Activated naive CD8-positive, alpha-beta T cell treated with anti-CD3 and anti-CD28 coated beads, Interleukin-2, amount 50 U/mL, for 16 hours (primary cell): ENCODE measurements around the gene REXO4.
"Not testable (repeated sequence)": the region's sequence is repeated elsewhere in the genome, so short reads cannot be mapped to it uniquely, and the experiment has no call there.

Source experiments
- DNase-seq: peaks from one replicate; pipeline ENCODE4 v3.0.0-alpha.2; 2020; ENCODE audit warnings: low read depth, low spot score

The REXO4 gene

GRCh38 chr9:133389562-133389961, 28.2 kb downstream of the REXO4 start:
- no peak for DNase-seq

- DNase-seq = no peak
Measured at GRCh38 chr9:133389025-133389557, 28.7 kb downstream of the REXO4 start.

DNA sequence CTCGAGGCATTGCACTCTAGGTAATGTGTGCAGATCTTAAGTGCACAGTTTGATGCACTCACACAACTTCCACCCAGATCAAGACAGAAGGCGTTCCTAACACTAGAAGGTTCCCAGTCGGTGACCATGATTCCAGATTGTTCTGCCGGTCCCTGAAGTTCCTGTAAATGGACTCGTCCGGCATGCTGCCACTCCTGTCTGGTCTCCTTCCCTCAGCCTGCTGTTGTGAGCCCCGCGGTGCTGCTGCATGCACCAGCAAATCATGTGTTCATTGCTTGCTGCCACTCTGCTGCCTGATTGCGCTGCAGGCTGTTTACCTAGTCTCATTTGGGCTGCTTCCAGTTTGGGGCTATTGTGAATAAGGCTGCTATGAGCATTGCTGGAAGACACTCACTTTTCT, 30.1 kb downstream of the REXO4 start:
- DNase-seq = no peak

GRCh38 chr9:133386338-133386737, 31.5 kb downstream of the REXO4 start:
- DNase-seq = no peak

DNA sequence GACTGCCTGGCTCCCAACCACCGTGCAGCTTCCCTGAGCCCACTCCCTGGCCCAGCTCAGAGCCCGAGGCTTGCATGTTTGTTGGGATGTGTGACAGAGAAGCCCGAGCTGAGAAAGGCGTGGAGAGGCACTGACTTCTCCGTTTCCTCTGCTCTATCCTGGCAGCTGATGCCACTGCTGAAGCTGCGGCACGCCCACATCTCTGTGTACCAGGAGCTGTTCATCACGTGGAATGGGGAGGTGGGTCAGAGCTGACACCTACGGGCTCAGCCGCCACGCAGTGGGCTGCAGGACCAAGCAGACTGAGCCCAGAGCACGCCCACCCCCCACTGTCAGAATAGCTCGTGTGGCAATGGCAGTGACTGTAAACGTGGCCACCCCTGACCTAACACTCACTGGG, 32.4 kb downstream of the REXO4 start:
- no peak for DNase-seq

DNA sequence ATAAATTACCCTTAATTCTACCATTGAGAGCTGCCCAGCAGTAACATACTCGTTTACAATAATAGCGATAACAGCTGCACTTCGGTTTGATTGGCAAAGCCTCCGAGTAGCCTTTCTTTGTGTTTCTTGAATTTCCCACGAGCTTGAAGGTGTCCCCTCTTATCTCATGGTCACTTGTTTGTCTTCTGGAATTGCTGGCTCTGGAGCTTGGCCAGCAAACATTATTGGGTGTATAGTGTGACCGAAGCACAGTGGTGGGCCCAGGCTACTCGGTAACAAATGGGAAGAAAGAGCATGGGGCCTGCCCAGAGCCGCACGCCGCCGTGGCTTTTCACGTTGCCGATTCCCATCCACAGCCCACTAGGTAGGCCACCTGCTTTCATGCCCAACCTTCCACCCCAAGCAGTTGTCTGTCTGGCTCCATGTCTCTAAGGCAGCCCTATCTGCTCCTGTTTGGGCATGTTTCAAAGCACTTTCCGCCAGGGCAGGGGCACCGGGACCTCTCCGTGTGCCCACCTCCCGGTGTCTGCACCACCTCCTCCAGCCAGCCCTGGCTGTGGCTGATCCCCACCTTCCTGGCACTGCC, 33.0 kb downstream of the REXO4 start:
- DNase-seq = no peak

DNA sequence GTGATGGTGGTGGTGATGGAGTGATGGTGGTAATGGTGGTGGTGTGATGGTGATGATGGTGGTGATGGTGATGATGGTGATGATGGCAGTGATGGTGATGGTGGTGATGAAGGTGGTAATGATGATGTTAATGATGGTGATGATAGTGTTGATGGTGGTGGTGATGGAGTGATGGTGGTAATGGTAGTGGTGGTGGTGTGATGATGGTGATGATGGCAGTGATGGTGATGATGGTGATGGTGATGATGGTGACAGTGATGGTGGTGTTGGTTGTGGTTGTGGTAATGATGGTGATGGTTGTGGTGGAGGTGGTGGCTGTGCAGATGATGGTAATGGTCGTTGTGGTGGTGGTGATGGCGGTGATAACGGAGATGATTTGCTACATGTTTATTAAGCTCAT, 34.4 kb downstream of the REXO4 start:
- DNase-seq = no peak

- DNase-seq = no peak
Measured at GRCh38 chr9:133382507-133383141, 35.2 kb downstream of the REXO4 start.

DNA sequence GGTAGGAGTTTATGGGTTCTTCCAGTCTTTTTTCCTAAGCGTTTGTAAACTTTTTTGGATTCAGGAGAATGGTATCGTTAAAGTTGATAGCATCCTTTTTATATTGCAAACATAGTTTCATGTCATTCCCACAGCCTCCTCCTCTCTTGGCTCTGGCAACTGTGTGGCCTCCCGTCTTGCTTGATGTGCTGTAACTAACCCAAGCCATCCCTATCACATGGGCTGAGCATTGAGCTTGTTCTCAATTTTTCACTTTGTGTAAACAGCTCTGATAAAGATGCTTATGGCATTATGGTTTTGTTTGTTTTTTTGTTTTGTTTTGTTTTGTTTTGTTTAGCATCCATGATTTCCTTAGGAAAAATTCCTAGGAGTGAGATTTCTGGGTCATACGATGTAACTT, 37.1 kb downstream of the REXO4 start:
- DNase-seq = no peak

DNA sequence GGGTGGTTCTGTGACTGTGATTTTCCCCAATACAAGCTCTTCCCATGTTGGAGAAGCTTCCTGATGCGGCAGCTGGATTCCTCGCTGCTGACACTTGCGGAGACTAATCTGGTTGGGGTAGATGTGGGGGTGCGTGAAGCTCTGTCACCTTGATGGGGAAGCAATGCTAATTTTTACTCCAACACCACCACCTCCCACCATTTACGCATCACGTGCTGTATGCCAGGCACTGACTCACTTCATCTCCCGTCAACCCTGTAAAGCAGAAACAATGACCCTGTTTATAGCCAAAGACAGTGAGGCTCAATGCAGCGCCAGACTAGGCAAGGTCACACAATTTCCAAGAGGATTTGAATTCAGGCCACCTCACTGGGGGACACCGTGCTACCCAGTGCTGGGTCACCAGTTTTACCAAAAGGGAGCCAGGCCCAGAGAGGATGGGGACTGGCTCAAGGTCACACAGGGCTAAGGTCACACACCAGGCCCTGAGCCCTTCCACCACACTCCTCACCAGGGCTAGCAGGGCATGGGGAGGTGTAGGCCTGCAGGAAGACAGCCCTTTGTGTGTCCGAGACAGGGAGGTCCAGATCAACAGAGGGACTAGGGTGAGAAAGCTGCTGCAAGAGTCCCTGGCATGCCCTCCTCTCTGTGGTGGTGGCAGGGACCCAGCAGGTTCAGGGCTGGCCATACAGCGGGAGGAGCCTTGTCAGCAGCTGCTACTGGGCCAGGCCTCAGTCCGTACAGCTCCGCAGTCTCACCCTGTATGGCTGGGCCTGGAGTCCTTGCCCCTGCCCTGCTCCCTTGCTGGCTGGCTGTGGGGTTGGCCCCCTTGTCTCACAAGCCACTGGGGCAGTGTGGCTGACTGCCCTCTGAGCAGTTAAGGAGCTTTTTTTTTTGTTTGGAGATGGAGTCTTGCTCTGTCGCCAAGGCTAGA, 38.4 kb downstream of the REXO4 start:
- DNase-seq = no peak

DNA sequence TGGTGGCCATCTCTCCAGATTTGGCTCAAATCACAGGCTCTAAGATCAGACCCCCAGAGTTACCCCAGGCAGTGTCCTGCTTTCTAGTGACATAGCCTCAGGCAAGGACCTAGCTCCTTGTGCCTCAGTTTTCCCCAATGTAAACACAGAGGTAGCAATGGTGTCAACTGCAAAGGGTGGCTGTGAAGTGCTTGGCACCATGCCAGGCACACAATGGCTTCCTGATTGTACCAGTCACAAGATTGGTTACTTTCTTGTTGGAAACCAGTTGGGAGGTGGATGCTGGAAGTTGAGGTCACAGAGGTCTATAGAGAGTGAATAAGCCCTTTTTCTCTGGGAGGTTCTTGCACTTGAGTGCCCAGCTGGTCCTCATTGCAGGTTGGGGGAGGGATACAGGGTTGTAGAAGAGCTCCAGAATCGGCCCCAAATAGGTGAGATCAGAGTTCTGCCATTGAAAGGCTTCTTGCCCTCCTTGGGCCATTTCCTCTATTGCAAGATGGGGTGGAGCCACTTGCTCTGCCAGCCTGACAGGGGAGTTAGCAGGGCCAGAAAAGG, 39.3 kb downstream of the REXO4 start:
- DNase-seq = no peak

- DNase-seq = no peak
Measured at GRCh38 chr9:133377721-133378216, 40.0 kb downstream of the REXO4 start.

DNA sequence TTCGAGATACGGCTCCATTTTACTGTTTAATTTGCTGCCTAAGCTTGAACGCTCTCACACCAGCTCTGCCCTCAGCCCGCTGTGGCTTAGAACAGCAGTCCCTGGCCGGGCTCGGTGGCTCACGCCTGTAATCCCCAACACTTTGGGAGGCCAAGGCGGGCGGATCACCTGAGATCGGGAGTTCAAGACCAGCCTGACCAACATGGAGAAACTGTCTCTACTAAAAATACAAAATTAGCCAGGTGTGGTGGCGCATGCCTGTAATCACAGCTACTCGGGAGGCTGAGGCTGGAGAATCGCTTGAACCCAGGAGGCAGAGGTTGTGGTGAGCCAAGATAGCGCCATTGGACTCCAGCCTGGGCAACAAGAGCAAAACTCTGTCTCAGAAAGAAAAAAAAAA, 40.5 kb downstream of the REXO4 start:
- not testable (repeated sequence) for DNase-seq

- DNase-seq = peak; percentile 88
Measured at GRCh38 chr9:133375724-133376654, 41.8 kb downstream of the REXO4 start, which contains the start of the genes STKLD1 and SURF4. TSS of gene STKLD1 (plus strand) at chr9:133376366. CDS start at chr9:133376474, 108 bp downstream. TSS of gene SURF4 (minus strand) at chr9:133376060. CDS start at chr9:133375969, 91 bp downstream.

- DNase-seq = no peak
Measured at GRCh38 chr9:133375116-133375723, 42.6 kb downstream of the REXO4 start.

GRCh38 chr9:133374612-133375115, 43.1 kb downstream of the REXO4 start:
- DNase-seq = no peak

GRCh38 chr9:133372144-133372543, 45.7 kb downstream of the REXO4 start:
- no peak for DNase-seq

DNA sequence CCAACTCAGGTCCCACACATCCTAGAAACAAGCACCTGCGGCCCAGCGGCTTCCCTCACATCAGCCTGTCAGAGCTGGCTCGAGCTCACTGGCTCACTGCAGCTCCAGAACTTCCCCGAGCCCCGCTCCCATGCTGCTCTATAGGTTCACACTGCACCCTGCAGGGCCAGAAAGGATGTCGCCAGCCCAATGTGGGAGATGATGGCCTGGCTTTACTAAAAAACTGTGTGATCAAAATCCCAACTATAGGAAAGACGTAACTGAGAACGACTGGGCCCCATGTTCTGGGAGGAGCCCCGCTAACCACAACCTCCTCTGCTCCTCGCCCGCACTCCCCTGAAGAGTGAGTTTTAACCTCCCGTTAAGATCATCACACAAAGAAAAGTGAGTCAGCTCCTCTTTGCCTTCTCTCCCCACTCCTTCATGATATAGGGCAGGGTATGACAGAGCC, 46.5 kb downstream of the REXO4 start:
- peak; percentile 47 for DNase-seq

- DNase-seq = no peak
Measured at GRCh38 chr9:133370685-133371084, 47.1 kb downstream of the REXO4 start.

DNA sequence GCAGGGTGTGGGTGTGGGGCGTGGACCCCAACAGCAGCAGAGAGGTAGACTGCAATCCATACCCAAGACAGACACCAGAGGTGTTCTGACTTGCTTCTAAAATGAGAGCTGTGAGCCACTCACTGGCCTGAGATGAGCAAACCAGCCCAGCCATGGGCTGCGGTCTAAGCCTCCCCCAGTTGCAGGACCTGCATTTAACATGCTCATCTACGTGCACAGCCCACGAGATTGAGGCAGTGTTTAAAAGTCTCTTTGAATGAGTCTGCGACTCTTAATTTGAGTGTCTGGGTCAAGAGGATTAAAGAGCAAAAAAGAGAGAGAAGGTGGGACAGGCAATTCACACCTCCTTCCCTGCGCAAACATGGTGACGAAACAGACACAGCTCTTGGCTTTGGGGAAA, 47.9 kb downstream of the REXO4 start:
- no peak for DNase-seq
